Epithelial cell of proximal tubule (primary cell): ENCODE results near the gene KRTAP10-6. TPM values are rescaled to one million over a fixed set of nuclear protein-coding genes. Genes with fewer than 3 reads are reported as not detected.

Experiments used
- DNase-seq: peaks from one replicate; pipeline ENCODE4 v3.0.0-alpha.2; 2011; ENCODE audit warnings: low read depth
- H3K4me3 ChIP-seq: 2 replicates; pipeline ENCODE4 v1.5.1; 2011; ENCODE audit warnings: low read depth, mild to moderate bottlenecking, low read length
- CTCF ChIP-seq: conservative IDR thresholded peaks from 2 replicates; pipeline ENCODE4 v1.5.1; 2012; ENCODE audit warnings: low read depth, mild to moderate bottlenecking, low read length
- total RNA-seq: library from RNA; depleted of rRNA; stranded (reverse); fragments of >200 nt; gene quantifications from 2 replicates; pipeline ENCODE4 v1.2.3, GENCODE V29; 2015

The KRTAP10-6 gene
- total RNA-seq, 1 donor from 2014 or later: not detected

- TF ChIP-seq CTCF: no peak
- no peak for DNase-seq
- H3K4me3 ChIP-seq: no peak overlapping the region
Observed at GRCh38 chr21:44616591-44616926, 24.3 kb upstream of the KRTAP10-6 start.

GRCh38 chr21:44615911-44616590 is 23.7 kb upstream of the KRTAP10-6 start:
- no peak overlapping the region for H3K4me3 ChIP-seq
- no peak for TF ChIP-seq CTCF
- no peak for DNase-seq

GRCh38 chr21:44615466-44615865 is 23.2 kb upstream of the KRTAP10-6 start:
- no peak for DNase-seq
- H3K4me3 ChIP-seq: no peak overlapping the region
- no peak for TF ChIP-seq CTCF

GRCh38 chr21:44614961-44615391 is 22.7 kb upstream of the KRTAP10-6 start:
- no peak for TF ChIP-seq CTCF
- no peak for DNase-seq
- H3K4me3 ChIP-seq: no peak overlapping the region

GRCh38 chr21:44614161-44614631 is 21.9 kb upstream of the KRTAP10-6 start:
- DNase-seq: no peak
- TF ChIP-seq CTCF: no peak
- H3K4me3 ChIP-seq: no peak overlapping the region

GRCh38 chr21:44613386-44614155 is 21.3 kb upstream of the KRTAP10-6 start:
- DNase-seq: no peak
- H3K4me3 ChIP-seq: no peak overlapping the region
- no peak for TF ChIP-seq CTCF
